NCI-H2107 treated with DMSO at 0.1 percent for 48 hours (cell line): ENCODE measurements around the gene FSTL4.
A peak's percentile ranks its signal among the peaks of the same experiment; 100 is the strongest.

Experiments
- DNase-seq: peaks from one replicate; lab custom pipeline; 2025; ENCODE audit not compliant: unreplicated experiment; lab: John Stamatoyannopoulos, UW

FSTL4 gene

DNA sequence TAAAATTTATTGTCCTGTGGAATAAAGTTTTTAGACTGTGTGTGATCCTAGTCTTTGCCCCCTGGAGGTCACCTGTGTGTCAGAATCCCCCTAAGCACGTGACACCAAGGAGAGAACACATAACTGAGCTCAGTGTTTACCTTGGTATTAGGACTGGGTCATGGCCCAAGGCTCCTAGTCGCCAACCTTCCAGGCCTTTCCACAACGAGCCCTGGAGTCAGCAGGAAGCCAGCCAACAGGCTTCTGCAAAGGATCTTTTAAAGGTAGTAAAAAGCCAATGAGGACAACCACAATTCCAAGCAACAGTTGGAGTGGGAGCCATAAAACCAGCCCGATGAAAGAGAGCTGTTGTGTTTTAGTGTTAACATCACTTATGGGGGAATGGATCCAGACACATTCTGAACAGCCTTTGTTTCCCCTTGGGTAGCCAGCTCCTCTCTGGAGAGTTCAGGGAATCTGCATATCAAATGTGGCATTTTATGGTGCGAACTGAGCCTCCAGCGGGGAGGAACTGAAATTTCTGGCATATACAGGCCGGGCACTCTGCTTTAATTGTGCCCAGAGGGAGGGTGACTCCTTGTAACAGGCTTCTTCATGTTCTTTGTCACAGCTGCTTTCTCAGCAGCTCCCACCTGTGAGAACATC lies 239.9 kb downstream of the FSTL4 start:
- no peak for DNase-seq

DNA sequence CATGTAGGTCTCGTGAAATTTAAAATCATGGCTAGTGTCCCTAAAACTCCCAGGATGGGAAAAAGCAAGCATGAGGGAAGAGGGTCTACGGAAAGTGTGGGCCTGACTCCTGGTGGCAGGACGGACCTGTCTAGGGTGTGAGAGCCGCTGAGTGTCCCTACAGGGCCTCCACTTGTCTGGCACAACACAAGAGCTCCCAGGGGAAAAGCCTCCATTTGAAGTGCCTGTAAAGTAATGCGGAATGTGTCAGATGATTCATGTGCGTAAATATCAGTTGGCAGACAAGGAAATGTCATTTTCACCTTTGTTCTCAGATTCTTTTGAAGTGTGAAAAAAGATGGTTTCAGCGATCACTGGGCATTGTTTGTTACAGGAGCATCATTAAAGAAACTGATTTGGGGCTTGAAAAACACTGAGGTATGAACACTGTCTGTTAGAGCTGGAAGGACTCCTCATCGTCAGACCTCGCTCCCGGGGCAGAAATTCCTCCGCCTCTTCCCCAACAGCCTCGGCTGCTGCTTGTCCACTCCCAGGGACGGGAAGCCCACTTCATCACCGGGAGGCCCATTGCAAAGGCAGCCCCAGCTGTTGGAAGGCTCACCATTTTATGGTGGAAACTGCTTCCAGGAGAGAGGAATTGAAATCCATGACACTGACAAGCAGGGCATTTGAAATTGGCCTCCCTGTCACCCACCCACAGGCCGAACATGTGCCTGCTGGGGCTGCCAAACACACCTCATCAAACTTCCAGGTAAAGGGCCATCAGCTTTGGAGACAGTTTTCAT lies 240.8 kb downstream of the FSTL4 start:
- peak; percentile 3 for DNase-seq

DNA sequence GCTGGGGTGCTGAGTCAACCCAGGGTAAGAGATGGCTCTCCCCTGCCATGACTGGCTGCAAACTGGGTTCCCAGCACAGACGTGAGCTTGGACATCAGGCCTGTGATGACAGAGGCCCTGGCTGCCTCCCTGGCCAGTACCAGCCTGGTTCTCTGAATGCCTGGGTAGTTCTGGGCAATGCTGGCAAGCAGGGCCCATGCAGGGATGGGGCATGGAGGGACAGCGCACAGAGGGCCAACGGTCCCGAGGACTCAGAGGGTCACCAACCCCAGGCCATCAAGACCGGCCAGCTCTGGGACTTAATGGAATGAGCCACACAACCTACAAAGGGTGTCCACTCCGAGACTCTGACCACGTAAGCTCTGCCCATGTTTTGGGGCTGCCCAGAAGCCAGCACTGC lies 241.4 kb downstream of the FSTL4 start:
- no peak for DNase-seq

DNA sequence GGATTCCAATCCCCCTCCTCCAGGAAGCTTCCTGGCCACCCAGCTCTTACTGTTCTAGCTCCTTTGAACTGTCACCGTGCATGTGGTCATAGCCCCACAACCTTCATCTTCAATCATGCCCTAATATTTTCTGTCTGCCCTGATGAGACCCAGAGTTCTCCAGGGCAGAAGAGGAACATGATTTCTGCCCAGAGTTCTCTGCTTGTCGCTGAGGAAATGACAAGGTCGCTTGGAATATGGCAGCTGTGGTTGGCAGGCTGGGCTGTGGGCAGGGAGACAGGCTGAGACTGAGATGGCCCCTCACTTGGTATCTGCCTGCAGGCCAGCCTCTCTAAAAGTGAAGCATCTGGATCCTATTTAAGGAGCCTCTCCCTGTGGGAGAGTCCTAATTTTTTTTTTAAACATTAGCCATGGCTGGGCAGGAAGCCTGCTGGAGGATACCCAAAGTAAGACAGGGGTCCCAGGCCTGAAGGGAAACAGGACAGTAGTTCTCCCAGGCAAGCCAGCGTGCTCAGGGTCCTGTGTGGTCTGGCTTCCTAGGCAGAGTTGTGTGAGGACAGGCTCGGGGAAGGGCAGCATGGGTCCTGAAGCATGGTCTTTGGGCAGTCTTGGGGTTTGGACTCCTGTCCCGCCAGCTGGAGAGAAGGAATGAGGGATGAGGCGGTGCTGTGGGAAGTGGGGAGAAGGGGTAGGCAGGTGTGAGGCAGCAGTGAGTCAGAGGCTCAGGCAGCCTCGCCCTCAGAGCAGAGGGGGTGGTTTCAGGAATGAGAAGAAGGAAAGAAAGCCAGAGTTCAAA lies 242.1 kb downstream of the FSTL4 start:
- no peak for DNase-seq

DNA sequence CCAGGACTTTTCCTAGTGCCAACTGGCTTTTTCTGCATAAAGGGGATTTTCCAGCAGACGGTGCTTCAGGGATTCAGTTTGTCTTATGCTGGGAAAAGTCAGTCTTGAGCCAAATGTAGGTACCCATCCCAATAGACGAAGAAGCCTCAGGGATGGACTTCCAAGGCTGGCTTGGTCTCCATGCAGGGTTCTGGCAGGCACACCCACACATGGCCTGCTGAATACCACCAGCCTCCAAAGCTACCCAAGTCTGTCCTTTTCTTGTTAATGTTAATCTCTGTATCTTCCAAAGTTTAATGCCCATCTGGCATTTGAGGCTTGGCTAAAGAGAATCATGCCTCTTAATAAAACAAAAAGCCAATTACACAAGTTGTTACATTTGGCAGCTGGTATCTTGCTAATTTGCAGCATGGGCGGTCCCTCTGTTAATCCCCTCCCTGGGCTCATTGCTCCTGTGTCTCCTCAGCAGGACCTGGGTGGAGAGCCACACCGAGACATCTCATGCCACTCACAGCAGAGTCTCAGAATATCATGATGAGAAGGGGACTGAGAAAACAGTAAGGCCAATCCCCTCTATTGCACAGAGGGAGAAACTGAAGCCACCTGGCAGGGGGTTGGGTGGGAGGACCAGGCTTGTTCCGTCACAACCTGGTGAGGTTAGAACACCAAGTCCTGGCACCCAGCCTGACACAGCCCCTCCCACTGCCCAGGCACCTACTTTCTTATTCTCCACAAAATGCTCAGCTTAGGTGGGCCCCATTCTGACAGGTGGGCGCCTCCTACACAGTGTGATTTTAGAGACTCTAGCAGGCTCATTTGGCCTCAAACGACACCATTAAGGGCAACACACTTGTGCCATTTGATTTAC lies 243.2 kb downstream of the FSTL4 start:
- DNase-seq: no peak

DNA sequence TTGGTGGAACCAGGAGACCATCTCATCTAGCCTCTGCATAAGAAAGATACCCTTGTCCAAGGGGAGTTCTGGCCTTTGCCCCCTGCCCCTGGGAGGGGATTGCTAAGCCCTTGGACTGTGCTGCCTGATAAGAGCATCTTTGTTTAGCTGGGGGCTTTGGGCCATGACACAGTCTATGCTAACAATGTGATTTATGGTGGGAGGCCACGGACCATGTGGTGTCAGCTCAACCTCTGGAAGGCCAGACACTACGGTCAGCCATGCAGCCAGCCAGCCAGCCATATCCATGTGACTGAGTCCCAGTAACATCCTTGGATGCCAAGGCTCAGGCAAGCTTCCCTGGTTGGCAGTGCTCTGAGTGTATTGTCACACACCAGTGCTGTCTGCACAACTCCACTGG lies 244.4 kb downstream of the FSTL4 start:
- DNase-seq: no peak

DNA sequence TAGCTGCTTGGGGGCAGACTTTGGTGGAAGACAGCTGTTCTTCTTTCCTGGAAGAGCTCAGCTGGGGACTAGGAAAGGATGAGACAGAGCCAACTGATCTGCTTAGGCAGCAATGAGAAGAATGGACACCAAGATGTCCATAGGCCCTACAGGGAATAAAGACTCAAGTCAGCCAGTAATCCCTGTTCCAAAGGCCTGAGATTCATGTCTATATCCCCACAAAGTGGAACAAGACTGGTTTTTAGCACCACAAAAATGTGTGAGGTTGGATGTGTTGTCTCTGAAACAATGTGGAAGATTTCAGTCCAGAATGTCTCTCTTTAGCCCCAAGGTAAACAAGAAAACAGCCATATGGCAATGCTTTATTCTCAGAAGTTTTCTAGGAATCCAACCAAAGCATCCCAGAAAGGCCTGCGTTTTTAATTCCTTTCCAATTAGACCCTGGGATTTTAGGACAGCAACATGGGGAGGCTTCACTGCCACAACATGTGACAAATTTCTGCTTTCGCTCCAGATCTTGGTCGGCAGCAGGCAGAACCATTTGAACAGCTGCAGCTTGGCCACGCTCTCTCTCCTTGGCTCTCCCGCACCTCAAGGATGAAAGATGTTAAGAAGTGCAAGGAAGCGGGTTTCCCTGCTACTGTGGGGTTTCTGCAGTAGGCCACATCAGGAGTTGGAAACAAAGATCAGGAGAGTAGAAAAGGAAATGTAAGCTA lies 245.1 kb downstream of the FSTL4 start:
- DNase-seq: no peak

DNA sequence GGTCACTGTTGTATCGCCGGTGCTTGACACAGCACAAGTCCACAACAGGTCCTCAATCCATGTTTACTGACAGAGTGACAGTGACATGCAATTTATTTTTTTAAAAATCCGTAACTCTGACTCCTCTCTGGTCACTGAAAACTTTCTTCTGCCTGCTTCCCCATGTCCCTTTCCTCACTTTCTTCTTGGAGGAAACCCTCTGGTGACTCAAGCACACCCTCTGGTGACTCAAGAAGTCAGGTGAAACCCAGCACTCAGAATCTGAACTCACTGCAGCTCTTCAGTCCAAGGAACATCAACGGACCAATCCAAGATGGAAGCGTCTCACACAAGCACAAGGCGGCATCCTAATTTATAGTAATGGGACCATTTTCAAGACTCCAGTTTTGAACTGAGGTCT lies 245.9 kb downstream of the FSTL4 start:
- DNase-seq: no peak

DNA sequence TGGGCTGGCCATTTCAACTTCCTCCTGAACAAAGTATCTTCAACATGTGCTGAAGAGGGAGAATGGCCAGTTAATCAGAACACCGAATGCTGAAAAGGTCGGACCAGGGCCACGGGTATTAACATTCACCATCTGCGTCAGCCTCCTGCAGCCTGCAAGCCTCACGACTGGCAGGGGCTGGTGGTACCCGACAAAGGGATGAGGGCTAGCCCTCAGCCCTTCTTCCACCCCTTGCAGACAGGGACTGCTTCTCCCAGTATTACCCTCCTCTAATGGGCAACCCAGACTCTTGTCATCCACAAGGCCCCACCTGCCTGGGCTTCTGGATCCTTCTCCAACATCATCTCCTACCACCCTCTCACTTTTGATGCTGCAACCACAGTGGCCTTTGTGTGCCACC lies 246.6 kb downstream of the FSTL4 start:
- no peak for DNase-seq

DNA sequence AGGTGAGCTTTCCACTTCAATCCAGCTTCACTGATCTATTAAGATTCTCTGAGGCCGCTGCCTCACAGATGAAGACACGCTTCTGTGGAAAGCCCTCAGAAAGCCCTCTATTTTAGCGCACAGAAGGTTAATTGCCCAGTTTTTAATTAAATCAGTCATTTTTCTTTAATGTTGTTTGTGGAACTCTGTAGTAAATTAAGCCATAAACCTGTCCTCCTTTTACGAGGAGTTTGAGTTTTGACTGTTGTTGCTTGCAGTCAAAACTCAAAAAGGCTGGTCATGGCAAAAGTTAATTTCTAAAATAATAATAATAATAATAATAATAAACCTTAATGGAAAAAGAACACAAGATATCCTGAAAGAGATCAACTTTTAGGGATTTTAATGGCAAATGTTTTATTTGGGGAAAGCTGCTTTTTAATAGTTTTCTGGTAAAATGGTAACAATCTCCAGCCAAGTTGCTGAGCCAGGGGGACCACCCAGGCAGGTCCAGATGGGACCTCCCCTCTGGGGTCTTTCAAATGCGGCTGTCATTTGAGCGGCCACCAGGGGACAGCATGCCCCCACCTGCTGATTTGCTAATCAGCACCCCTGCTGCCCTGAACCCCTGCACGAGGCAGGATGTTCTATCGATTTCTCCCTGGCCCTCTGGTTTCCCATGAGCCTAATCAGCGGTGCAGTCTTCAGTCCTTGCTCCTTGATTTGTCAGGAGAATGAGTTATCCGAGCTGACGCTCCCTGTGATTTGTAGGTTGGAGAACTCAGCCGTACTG lies 247.2 kb downstream of the FSTL4 start:
- no peak for DNase-seq

DNA sequence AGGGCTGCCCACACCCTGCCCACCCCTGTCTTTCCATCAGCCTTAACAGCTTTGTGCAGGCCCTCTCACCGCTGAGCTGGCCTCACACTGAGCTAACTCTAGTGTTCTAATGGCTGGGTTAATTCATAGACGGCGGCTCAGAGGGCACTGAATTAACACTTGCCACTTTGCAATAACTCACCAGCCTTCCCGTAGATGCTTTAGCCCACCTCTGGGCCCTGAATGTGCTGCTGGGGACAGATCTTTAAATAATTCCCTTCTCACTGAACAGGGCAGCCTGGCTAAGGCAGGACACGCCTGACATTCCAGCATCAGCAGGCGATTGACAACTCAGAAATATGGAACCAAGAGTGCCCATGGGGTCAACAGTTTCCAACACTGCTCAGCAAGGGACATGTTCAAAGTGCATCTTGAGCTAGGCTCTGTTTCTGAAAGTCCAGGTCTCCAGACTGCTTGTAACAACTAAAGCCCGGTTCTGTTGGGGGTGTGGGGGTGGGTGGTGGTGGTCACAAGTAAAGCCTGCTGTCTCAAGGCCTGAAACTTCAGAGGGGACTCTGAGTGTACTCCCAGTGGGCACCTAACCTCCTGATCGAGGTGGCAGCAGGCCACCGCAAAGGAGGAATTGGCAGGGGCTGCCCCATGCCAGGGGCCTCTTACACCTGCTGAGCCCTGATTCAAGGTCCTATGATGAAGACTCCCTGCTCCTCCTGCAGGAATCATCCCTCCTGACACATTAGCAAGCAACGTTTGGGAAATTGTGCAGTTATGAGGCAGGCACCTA lies 248.3 kb downstream of the FSTL4 start:
- no peak for DNase-seq

DNA sequence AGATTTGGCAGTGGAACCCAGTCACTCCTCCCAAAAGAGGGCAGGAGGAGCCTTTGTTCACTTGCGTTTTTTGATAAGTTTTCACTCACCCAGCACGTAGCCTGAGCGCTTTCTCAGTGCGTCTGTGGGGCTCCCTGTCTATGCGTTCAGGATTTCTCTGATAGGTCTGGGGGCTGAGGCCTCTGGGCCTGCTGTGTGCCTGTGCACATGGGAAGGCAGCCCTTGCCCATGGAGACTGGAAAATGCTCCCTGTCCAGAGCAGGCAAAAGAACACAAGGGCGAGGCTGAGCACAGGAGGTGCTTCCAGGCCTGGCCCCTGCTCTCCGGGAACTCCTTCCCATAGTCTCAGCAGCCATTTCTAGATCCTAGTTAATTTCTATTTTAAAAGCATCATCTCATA lies 249.9 kb downstream of the FSTL4 start:
- no peak for DNase-seq

DNA sequence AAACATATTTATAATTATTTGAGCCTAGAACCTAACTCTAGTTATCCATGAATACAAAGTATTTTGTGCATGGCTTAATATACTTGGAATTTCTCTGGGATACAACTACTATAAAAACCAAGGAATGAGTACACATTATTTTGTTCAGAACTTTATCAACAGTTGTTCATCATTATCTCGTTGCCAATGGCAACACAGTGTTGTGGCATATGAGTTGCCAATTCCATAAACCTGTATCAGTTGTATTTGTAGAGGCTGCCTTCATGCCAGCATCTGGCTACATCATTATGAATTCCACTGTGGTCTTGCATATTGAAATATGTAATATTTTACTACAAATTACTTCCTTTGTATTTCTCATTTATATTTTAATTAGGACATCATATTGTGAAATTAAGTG lies 250.4 kb downstream of the FSTL4 start:
- DNase-seq: no peak

DNA sequence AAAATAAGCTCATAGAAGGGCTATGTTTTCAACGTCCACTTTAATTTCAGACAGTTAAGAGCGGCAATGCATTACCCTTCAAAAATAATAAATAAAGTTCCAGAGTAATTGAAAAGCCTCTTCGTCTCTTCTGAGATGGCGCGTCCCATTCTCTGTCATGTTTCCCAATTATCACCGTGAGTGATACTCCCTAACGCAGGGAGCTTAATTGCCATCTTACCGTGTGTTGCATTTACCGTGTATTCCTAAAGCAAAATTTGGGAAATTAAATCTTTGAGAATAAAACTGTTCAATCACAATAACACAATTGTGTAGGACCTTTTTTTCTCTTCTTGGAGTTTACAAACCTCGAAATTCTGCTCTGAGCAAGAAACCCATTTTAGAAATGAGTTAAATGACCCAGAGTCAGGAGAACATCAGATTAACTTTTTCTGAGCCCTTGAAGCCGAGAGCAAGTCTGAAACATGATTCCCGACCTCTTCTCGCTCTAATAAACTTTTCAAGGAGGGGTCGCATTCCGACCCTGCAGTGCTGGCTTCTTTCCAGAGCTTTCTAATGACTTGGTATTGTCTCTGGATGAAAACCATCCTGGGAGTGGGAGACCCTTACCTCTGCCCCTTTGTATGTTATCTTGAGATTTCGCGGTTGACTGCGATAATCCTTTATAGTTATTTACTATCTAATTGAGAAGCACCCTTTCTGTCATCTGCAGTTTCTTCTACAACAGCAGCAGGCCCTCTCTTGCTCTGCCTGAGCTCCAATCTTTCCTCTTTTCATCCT lies 251.5 kb downstream of the FSTL4 start:
- no peak for DNase-seq

DNA sequence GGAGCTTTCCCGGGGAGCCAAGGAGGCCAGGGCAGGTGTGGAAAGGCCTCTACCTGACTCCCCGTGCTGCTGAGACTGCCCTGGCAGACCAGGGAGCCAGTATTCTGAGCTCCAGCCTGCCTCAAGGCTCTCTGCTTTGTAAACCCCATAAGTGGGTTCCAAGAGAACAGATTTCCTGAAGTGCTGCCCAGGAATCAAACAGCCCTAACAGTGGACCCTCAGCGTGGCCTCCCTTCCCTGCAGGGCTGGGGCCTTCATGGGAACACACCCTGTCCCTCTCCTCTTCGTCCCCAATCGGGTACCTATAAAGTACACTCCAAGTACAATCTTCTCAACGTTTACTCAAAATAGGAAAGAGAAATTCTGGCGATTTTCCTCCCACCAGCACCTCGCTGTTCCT lies 252.5 kb downstream of the FSTL4 start:
- no peak for DNase-seq

DNA sequence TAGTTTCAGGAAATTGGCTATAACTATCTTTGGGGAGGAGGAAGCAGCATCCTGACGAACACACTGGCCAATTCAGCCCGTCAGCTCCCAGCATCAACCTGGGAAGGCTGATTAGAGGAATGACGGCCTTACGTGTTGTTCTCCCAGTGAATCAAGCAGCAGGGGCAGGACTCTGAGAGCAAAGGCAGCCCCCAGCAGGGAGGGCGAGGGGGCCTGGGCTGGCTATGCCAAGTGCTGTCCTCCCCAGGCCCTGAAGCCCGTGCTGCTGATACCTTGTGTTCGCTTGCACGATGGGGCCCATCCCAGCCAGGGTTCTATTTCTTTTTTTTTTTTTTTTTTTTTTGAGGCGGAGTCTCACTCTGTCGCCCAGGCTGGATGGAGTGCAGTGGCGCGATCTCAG lies 254.1 kb downstream of the FSTL4 start:
- DNase-seq: no peak

DNA sequence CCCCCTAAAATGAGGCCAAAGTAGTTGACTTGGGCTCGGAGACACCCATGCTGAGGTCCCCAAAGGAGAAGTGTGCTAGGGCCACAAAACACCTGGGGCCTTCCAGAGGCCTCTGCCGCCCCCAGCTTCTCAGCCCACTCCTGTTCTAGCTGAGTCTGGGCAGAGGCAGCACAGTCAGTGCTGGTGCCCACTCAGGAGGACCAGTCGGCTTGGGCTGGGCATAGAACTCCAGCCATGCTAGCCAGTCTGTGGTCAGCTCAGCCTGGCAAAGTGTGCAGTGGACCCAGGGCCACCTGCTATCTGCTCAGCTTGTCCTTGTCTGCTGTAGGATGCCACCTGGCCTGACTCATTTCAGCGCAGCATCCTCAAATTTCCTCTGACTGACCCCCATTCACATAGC lies 254.6 kb downstream of the FSTL4 start:
- no peak for DNase-seq

DNA sequence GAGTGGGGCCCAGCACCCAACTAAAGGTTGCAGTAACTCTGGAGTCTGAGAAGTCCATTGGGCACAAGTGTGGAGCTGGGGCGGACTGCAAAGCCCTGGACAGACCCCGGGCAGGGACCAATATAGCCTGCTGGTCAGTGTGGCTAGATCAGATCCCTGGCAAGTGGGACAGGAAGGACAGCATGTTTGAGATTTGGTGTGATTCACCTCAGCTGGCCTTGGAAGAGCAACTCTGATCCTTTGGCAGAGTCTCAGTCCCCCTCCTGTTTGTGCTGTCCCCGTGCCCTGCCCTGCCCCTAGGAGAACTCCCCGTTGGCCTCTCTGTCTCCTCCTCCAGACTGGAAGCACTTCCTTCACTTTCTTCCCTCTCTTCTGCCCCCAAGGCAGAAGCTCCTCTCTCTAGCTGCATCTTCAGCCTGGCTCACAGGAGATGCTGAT lies 255.3 kb downstream of the FSTL4 start:
- no peak for DNase-seq
